ENCODE data around the gene SEMA4D. TPM values are rescaled to one million over a fixed set of nuclear protein-coding genes. Genes with fewer than 3 reads are reported as not detected.

The SEMA4D gene
- total and polyA plus RNA-seq, 9 of the 15 experiments (the other 6 are each of a cell fraction or from before 2014, with no cell fraction given): 0.38 to 5.1 (median 1.8) TPM

DNA sequence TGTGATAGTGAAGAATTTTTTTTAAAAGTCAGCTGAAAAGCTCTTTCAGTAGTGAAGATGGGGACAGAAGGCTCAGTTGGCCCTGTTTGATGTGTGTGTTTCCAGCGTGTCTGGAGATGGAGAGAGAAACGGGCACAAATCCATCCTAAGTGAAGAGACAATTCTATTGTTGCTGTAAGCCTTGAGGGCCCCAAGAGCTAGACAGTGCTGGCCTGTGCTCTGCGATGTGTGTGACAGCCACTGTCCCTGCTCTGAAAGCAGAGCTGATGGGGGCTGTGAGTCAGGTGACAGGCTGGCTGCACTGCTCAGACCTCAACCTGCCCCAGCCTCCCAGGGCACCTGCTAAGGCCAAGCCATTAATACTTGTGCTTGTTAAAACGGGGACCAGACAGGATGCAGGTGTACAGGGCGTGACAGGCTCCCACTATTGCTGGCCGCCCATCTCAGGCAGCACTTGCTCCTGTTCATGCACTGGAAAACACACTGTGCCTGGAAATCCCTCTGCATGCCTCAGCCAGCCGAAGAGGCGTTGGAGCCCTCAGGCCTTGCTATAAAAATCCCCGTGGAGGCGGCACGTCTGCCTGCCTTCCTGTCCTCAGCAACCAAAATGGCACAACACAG lies 44.6 kb upstream of the SEMA4D start:
- no peaks in the 10 kb centered on the region for H3K9me1 ChIP-seq (ENCODE audit: control insufficient read depth, insufficient read depth, low read length)
- H4K20me1 ChIP-seq (replicated peaks; ENCODE audit: control insufficient read depth, insufficient read depth, low read length): no peaks in the 10 kb centered on the region
- H3K27ac ChIP-seq (ENCODE audit: extremely low read depth, low read depth, low read length): no peak overlapping the region
- FAIRE-seq (no peak), DNase-seq (ENCODE audit: extremely low read depth in 1 of 4, low spot score in 3 of 4) (no peak), ATAC-seq (no peak)
- no TSS peak for BruUV-seq (replicated peaks)
- H2AFZ ChIP-seq (ENCODE audit: low read depth, low read length): no peak overlapping the region
- H3K9me3 ChIP-seq (replicated peaks; ENCODE audit: control insufficient read depth, insufficient read depth, low read depth, low read length): no peaks in the 10 kb centered on the region
- H3K27me3 ChIP-seq (ENCODE audit: control insufficient read depth in 2 of 2, insufficient read depth in 2 of 2, low read length in 2 of 2): peaks cover 0 to 17% of the 10 kb centered on the region in 2 experiments; a peak in 2 of 5 replicates
- H3K79me2 ChIP-seq (ENCODE audit: control insufficient read depth, insufficient read depth, low read length): no peaks in the 10 kb centered on the region
- intact Hi-C loops (cut with micrococcal nuclease) (no loop called here), in situ Hi-C loops (cut with MboI) (no loop called here)
- no peak overlapping the region for H3K4me3 ChIP-seq
- ChIA-PET CTCF (ENCODE audit: low intra/inter-chr PET ratio) (no interaction called here), POLR2A (no interaction called here)
- no peaks in the 10 kb centered on the region for H3K36me3 ChIP-seq (ENCODE audit: control insufficient read depth, insufficient read depth, low read length)
- 0% methylated on average over 8 of the region's 11 CpGs for WGBS (ENCODE audit: insufficient coverage, low coverage, missing lambda C conversion rate)
- no peak overlapping the region for H3K4me2 ChIP-seq (ENCODE audit: insufficient read depth, low read length)
- no peak overlapping the region for H3K9ac ChIP-seq (ENCODE audit: insufficient read depth in 1 of 2, low read depth in 2 of 2, low read length in 2 of 2)
- H3K4me1 ChIP-seq (replicated peaks in 1 of 2; ENCODE audit: control insufficient read depth in 2 of 2, insufficient read depth in 2 of 2, low read length in 2 of 2): no peaks in the 10 kb centered on the region
- TF ChIP-seq ILF3 (IDR thresholded peaks at IDR 0.05; ENCODE audit: borderline replicate concordance) (no peak), HSF4 (CRISPR knock-in tag; IDR thresholded peaks at IDR 0.05; ENCODE audit: borderline replicate concordance) (no peak), MCM7 (IDR thresholded peaks at IDR 0.05) (no peak), ZNF174 (CRISPR knock-in tag; IDR thresholded peaks at IDR 0.05) (no peak), GTF2A2 (tag; IDR thresholded peaks at IDR 0.05) (no peak), MCM2 (IDR thresholded peaks at IDR 0.05; ENCODE audit: low read depth) (no peak), ETV1 (tag; conservative IDR thresholded peaks at IDR 0.05; ENCODE audit: low read depth) (no peak), ERF (CRISPR knock-in tag; IDR thresholded peaks at IDR 0.05) (no peak), NUFIP1 (IDR thresholded peaks at IDR 0.05; ENCODE audit: partially characterized antibody) (no peak), SMC3 (conservative IDR thresholded peaks at IDR 0.05; ENCODE audit: insufficient read depth, low read depth, low read length) (no peak), ZNF717 (CRISPR knock-in tag; IDR thresholded peaks at IDR 0.05) (no peak), ZNF232 (CRISPR knock-in tag; IDR thresholded peaks at IDR 0.05) (no peak), ADNP (tag; IDR thresholded peaks at IDR 0.05) (no peak), RHOXF2B (CRISPR knock-in tag; conservative IDR thresholded peaks at IDR 0.05) (no peak)
- TF ChIP-seq, protein P1, sequence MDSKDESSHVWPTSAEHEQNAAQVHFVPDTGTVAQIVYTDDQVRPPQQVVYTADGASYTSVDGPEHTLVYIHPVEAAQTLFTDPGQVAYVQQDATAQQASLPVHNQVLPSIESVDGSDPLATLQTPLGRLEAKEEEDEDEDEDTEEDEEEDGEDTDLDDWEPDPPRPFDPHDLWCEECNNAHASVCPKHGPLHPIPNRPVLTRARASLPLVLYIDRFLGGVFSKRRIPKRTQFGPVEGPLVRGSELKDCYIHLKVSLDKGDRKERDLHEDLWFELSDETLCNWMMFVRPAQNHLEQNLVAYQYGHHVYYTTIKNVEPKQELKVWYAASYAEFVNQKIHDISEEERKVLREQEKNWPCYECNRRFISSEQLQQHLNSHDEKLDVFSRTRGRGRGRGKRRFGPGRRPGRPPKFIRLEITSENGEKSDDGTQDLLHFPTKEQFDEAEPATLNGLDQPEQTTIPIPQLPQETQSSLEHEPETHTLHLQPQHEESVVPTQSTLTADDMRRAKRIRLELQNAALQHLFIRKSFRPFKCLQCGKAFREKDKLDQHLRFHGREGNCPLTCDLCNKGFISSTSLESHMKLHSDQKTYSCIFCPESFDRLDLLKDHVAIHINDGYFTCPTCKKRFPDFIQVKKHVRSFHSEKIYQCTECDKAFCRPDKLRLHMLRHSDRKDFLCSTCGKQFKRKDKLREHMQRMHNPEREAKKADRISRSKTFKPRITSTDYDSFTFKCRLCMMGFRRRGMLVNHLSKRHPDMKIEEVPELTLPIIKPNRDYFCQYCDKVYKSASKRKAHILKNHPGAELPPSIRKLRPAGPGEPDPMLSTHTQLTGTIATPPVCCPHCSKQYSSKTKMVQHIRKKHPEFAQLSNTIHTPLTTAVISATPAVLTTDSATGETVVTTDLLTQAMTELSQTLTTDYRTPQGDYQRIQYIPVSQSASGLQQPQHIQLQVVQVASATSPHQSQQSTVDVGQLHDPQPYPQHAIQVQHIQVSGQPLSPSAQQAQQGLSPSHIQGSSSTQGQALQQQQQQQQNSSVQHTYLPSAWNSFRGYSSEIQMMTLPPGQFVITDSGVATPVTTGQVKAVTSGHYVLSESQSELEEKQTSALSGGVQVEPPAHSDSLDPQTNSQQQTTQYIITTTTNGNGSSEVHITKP (IDR thresholded peaks at IDR 0.05; ENCODE audit: partially characterized antibody): no peak
- TF ChIP-seq, protein P2, sequence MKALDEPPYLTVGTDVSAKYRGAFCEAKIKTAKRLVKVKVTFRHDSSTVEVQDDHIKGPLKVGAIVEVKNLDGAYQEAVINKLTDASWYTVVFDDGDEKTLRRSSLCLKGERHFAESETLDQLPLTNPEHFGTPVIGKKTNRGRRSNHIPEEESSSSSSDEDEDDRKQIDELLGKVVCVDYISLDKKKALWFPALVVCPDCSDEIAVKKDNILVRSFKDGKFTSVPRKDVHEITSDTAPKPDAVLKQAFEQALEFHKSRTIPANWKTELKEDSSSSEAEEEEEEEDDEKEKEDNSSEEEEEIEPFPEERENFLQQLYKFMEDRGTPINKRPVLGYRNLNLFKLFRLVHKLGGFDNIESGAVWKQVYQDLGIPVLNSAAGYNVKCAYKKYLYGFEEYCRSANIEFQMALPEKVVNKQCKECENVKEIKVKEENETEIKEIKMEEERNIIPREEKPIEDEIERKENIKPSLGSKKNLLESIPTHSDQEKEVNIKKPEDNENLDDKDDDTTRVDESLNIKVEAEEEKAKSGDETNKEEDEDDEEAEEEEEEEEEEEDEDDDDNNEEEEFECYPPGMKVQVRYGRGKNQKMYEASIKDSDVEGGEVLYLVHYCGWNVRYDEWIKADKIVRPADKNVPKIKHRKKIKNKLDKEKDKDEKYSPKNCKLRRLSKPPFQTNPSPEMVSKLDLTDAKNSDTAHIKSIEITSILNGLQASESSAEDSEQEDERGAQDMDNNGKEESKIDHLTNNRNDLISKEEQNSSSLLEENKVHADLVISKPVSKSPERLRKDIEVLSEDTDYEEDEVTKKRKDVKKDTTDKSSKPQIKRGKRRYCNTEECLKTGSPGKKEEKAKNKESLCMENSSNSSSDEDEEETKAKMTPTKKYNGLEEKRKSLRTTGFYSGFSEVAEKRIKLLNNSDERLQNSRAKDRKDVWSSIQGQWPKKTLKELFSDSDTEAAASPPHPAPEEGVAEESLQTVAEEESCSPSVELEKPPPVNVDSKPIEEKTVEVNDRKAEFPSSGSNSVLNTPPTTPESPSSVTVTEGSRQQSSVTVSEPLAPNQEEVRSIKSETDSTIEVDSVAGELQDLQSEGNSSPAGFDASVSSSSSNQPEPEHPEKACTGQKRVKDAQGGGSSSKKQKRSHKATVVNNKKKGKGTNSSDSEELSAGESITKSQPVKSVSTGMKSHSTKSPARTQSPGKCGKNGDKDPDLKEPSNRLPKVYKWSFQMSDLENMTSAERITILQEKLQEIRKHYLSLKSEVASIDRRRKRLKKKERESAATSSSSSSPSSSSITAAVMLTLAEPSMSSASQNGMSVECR (CRISPR knock-in tag; IDR thresholded peaks at IDR 0.05): no peak

Measured in K562 (cell line).